Psoas muscle (tissue), 8 donors: ENCODE measurements around the gene NLGN1. TPM values are rescaled to one million over a fixed set of nuclear protein-coding genes. Genes with fewer than 3 reads are reported as not detected.

Experiments
- ATAC-seq, 4 donors: fragments of 200-7000 bp; cut with Tn5 transposase; one replicate each; pipeline ENCODE4 v1.9.1; 2020; ENCODE audit warnings: moderate library complexity in 3 of 4, mild to moderate bottlenecking in 2 of 4
- DNase-seq, 2 donors: peaks; one replicate each; pipeline ENCODE4 v3.0.0-alpha.2; 2020
- H3K27ac ChIP-seq: fragments of 200-600 bp; one replicate; pipeline ENCODE4 v1.8.0; 2022
- H3K27me3 ChIP-seq, 3 donors: fragments of 200-600 bp in 1 of 3; one replicate each; pipeline versions ENCODE4 v1.6.1 to v1.8.0; 2013 to 2022; ENCODE audit warnings: low read length in 2 of 3, mild to moderate bottlenecking in 2 of 3, moderate library complexity in 1 of 3; ENCODE audit not compliant: insufficient read depth in 3 of 3
- H3K36me3 ChIP-seq, 2 donors: fragments of 200-600 bp in 1 of 2; one replicate each; pipeline versions ENCODE4 v1.6.1 to v1.8.0; 2013 to 2022; ENCODE audit warnings: low read depth in 1 of 2, mild to moderate bottlenecking in 1 of 2, moderate library complexity in 1 of 2; ENCODE audit not compliant: insufficient read depth in 1 of 2
- H3K4me1 ChIP-seq: fragments of 200-600 bp; one replicate; pipeline ENCODE4 v1.8.0; 2022
- H3K4me3 ChIP-seq: fragments of 200-600 bp; one replicate; pipeline ENCODE4 v1.8.0; 2022; ENCODE audit warnings: mild to moderate bottlenecking
- H3K9me3 ChIP-seq: fragments of 200-600 bp; one replicate; pipeline ENCODE4 v1.8.0; 2022
- WGBS, 3 donors: extraction: QIAGEN DNeasy Blood & Tissue Kit; methylation state at CpG; one replicate each; pipeline versions ENCODE4 v1.1.6 to v1.1.7; 2013; 5-methylcytosine and 5-hydroxymethylcytosine counted together
- intact Hi-C, 2 donors: fragments of 100-400 bp; cut with DNase I; formaldehyde crosslinking; loops; one replicate each; pipeline versions ENCODE4 v1.11.0 to v1.14.2; 2022
- polyA plus RNA-seq, 3 donors: library from polyadenylated mRNA; stranded (reverse); fragments of 200-250 nt; gene quantifications; one replicate each; pipeline ENCODE4 v1.2.3, GENCODE V29; 2013
- total RNA-seq, 4 donors: library from RNA; stranded (reverse); fragmentation: NEBNext Ultra II Directional in 2 of 4; extraction: Animal tissue kit (Norgen Biotek cat#: 25700) in 2 of 4; gene quantifications; one replicate each; pipeline versions ENCODE4 v1.2.1 to v1.2.4, GENCODE V29; 2021 to 2023
- TF ChIP-seq, protein P1 (sequence below): fragments of 200-600 bp; IDR thresholded peaks from one replicate; pipeline ENCODE4 v1.8.0; 2022; ENCODE audit warnings: antibody characterized with exemption
- donor health status: healthy with polysubstance abuse.
- donor health status: DM: no; HTN: no; CAD: no; lungs with moderate emphysema.
- donor health status: Bipolar disorder and iron deficiency.
- donor health status: healthy.
- donor health status: DM: yes; HTN: yes; CAD: no.
- donor health status: DM: no; HTN: no; CAD: no.
- donor health status: DM: no; HTN: no; CAD: no.
- donor health status: DM: yes; HTN: yes; CAD: no.

Gene NLGN1
- total and polyA plus RNA-seq, 7 donors, result 0.04 to 1.0 (median 0.54) TPM

DNA sequence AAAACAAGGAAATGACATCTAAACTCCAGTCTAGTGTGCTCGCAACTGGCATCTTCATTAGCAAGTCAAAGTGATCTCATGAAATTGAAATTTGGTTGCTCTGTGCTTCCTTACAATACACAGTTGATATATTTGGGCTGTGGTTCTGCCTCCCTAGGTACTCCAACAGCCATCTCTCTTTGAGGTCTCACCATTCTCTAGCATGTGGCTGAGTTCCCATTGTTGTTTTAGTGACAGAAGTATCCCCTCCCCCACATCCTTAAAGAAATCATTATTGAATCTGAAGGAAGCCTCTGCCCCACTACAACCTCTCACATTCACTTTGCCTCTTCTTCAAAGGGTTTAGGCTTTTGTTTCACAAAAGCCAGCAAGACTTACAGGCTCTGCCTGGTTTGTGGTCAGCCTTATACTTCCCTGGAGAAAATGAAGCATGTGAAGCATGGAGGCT, 516.5 kb downstream of the NLGN1 start:
- Histone ChIP-seq H3K9me3 (no peaks in the 10 kb centered on the region), H3K27me3 (no peaks in the 10 kb centered on the region), H3K4me1 (no peaks in the 10 kb centered on the region), H3K27ac (no peak overlapping the region), H3K36me3 (no peaks in the 10 kb centered on the region), H3K4me3 (no peak overlapping the region)
- intact Hi-C loops, result no loop called here
- DNase-seq, result no peak
- ATAC-seq, result no peak
- 52 to 69% (median 65%) methylated on average over 1 of the region's 1 CpG for WGBS, 3 donors
- TF ChIP-seq, protein P1, sequence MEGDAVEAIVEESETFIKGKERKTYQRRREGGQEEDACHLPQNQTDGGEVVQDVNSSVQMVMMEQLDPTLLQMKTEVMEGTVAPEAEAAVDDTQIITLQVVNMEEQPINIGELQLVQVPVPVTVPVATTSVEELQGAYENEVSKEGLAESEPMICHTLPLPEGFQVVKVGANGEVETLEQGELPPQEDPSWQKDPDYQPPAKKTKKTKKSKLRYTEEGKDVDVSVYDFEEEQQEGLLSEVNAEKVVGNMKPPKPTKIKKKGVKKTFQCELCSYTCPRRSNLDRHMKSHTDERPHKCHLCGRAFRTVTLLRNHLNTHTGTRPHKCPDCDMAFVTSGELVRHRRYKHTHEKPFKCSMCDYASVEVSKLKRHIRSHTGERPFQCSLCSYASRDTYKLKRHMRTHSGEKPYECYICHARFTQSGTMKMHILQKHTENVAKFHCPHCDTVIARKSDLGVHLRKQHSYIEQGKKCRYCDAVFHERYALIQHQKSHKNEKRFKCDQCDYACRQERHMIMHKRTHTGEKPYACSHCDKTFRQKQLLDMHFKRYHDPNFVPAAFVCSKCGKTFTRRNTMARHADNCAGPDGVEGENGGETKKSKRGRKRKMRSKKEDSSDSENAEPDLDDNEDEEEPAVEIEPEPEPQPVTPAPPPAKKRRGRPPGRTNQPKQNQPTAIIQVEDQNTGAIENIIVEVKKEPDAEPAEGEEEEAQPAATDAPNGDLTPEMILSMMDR, result no peak

DNA sequence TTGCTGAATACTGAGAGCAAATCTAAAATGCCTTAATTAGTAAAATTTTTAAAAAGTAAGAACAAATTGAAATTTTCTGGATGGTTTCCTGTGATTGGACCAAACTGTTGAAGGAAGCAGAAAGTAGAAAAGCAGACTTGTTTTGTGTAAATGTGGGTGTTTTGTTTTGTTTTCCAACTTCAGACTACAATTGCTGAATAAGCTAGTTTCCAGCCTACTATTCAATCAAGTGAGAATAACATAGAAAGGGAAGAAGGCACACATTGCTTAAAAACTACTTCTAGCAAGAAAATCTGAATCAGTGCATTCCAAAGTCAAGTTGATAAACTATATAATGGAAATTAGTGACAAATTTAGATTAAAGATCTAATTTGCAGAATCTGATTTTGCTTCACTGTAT, 519.3 kb downstream of the NLGN1 start:
- Histone ChIP-seq H3K27me3 (no peaks in the 10 kb centered on the region), H3K9me3 (no peaks in the 10 kb centered on the region), H3K27ac (no peak overlapping the region), H3K36me3 (no peaks in the 10 kb centered on the region), H3K4me3 (no peak overlapping the region), H3K4me1 (no peaks in the 10 kb centered on the region)
- no peak for ATAC-seq
- intact Hi-C loops, result no loop called here
- TF ChIP-seq, protein P1, result no peak
- no peak for DNase-seq

DNA sequence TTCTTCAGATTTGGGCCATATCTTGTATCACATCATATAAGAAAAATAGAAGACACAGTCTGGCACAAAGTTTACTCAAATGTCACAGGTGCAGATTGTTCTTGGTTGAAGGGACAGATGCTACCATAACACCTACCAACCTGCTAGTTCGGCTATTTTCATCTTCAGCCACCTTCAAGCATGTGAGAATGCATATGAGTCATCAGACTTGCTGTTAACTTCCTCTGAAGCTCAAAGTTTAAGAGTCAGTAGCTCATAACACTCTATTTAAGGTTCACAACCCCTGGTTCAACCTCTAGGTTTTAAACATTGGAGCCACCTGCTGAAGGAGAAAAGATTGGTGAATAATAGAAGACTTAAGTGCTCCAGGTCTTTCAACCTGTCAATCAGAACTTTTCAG, 522.8 kb downstream of the NLGN1 start:
- no peak for DNase-seq
- no peaks in the 10 kb centered on the region for H3K9me3 ChIP-seq
- no peak for ATAC-seq
- WGBS, 3 donors, result 76 to 81% (median 79%) methylated on average over 1 of the region's 1 CpG
- TF ChIP-seq, protein P1, result no peak
- intact Hi-C loops, result no loop called here
- H3K27ac ChIP-seq, result no peak overlapping the region
- no peaks in the 10 kb centered on the region for H3K27me3 ChIP-seq
- no peaks in the 10 kb centered on the region for H3K4me1 ChIP-seq
- no peak overlapping the region for H3K4me3 ChIP-seq
- no peaks in the 10 kb centered on the region for H3K36me3 ChIP-seq

DNA sequence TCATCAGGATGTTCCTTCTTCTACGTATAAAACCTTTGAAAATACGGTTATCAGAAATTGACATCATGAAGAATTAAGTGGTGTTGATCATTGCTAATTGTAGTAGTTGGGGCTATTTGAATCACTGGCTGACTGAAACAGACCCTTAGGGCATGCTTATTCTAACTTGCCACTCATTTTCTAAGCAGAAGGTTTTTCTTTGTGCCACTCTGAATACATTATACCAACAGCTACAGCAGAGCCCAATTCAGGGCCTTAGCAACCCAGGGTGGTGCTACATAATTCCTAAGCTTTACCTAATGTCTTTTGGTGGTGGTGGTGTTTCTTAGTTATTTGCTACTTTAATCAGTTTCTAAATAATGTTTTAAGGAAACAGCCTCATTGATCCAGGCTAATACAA, 524.2 kb downstream of the NLGN1 start:
- WGBS, 3 donors, result 88 to 92% (median 90%) methylated on average over 2 of the region's 2 CpGs
- ATAC-seq (no peak), DNase-seq (no peak)
- TF ChIP-seq, protein P1, result no peak
- Histone ChIP-seq H3K9me3 (no peaks in the 10 kb centered on the region), H3K4me3 (no peak overlapping the region), H3K27me3 (no peaks in the 10 kb centered on the region), H3K27ac (no peak overlapping the region), H3K36me3 (no peaks in the 10 kb centered on the region), H3K4me1 (no peaks in the 10 kb centered on the region)
- intact Hi-C loops, result no loop called here

DNA sequence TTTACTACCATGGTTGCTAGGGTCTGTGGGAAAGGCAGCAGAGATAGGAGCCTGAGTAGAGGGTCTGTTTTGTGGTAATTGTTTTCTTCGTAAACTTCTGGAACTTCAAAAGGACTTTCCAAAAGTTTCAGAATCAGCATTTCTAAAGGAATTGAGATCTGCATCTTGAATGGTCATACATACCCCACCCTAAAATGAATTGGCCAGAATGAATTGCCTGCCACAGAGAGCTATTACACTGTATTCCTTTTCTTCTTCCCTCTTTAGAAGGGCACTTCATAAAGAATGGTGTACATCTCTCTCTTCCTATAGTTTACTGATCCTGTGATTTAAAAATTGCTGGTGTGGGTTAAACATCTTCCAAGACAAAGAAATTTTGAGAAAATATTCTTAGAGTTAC, 525.7 kb downstream of the NLGN1 start:
- H3K27ac ChIP-seq, result no peak overlapping the region
- WGBS, 3 donors, result 75 to 86% (median 77%) methylated on average over 1 of the region's 1 CpG
- no peaks in the 10 kb centered on the region for H3K9me3 ChIP-seq
- TF ChIP-seq, protein P1, result no peak
- intact Hi-C loops, result no loop called here
- no peaks in the 10 kb centered on the region for H3K36me3 ChIP-seq
- no peaks in the 10 kb centered on the region for H3K4me1 ChIP-seq
- no peak overlapping the region for H3K4me3 ChIP-seq
- DNase-seq (no peak), ATAC-seq (no peak)
- H3K27me3 ChIP-seq, result no peaks in the 10 kb centered on the region
